GM18526 (cell line): ENCODE data around the gene RARB.

Experiments
- POLR2A ChIP-seq: IDR thresholded peaks from 3 replicates; pipeline ENCODE4 v1.6.1; 2011; ENCODE audit not compliant: insufficient read length; ENCODE audit errors: extremely low read depth

Gene RARB

DNA sequence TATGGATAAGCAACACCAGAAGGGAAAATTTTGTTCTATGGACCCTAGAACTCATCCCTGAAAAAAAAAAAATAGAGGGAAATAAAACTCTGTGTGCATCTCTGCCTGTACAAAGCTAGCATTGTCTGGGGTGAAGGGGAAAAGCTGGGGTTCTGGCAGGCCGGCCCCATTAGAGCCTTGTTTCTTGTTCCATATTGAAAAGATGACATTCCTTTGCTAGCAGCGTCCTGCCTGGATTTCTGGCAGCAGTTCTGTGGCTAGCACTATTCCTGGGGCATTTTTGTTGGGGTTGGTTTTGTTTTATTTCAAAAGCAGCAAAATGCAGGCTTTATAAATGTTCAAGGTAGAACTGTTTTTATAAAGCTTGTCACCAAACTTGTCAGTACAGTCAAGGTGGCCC, 45.2 kb downstream of the RARB start:
- TF ChIP-seq POLR2A = no peak

GRCh38 chr3:25474052-25474451, 46.0 kb downstream of the RARB start:
- no peak for TF ChIP-seq POLR2A

DNA sequence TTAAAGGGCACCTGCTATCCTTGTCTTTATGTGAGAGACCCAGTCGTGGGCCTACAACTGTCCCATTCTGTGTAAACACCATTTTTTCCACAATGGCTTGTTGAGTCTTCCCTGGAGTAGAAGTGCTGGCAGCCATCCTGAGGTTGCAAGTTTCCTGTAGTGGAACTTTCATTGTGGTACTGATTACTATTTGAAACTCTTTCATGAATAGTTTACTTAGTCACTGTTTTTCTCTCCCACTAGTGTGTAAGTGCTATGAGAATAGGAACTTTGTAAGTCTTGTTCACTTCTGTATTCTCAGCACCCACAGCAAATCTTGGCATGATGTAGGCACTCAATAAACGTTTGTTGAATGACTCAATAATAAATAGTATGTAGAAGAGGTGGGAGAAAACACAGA, 48.6 kb downstream of the RARB start:
- no peak for TF ChIP-seq POLR2A

DNA sequence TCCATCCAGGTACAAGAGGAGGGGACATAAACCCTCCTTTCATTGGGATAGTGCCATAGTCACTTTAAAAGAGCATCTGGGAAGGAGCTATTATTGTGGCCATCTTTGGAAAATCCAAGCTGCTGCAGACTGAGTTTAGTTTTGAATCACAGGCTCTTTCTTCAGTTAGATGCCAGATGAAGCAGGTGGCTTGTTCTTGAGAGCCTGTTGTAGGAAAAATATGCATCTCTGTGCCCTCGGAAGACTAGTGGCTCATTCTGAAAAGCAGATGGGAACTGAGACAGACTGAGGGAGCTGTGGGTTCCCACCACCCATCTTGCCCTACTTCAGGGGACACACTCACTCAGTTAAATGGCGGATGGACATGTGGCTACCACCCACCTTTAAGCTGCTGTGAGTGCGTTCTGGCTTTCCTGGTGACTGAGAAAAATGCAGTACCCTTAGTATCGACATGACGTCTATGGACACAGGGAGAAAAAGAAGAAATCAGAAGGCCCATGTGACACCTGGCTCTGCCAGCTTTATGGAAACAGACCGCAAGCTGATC, 50.2 kb downstream of the RARB start:
- no peak for TF ChIP-seq POLR2A

GRCh38 chr3:25478964-25479726, 51.1 kb downstream of the RARB start:
- TF ChIP-seq POLR2A = no peak

GRCh38 chr3:25479727-25480010, 51.6 kb downstream of the RARB start:
- TF ChIP-seq POLR2A = no peak

DNA sequence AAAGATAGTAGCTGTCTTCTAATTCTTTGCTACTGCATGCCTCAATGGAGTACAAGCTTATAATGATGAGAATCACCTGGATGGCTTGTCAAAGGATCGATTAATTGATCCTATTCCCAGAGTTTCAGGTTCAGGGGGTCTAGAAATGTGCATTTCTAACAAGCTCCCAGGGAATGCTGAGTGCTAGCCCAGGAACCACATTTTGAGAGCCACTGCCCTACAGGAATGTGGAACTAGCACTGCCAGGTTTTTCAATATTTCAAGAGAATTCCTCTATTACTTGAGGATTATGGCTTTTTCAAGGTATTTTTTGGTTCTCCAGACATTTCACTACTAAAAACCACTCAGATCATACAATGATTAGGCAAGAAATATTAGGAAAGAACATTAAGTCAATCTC, 52.7 kb downstream of the RARB start:
- TF ChIP-seq POLR2A = no peak

DNA sequence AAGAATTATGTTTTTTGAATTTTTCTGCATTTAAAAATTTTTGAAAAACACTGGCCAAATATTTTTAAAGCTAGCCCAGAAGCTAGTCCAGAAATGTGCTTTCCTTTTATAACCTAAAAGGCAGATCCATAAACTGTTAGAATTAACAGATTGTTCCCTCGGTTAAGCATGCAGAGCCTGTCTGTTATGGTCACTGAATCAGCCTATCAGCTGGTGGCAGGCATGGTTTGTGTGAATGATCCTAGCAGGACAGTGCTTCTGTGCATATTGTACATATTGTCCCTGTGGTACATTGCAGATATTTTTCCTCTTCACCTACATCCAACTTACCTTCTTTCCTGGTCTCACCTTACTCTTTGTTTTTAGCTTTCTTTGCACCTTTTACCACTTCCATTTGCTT, 53.3 kb downstream of the RARB start:
- no peak for TF ChIP-seq POLR2A

DNA sequence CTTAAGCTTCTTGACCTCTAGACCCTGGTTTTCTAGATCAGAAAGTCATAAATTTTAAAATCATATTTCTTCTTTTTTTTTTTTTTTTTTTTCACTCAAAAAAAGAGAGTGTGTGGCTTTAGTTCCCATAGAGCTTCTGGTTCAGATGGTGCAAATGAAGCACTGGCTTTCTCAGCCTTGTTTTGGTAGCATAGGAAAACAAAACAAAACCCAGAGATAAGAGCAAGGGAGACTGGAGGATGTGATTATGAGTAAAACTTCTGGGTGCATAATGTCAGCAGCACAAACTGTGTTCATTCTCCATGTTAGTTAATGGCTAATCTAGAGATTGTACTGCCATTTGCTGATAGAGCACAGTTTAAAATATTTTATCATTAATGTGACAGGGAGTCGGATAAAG, 55.4 kb downstream of the RARB start:
- no peak for TF ChIP-seq POLR2A

DNA sequence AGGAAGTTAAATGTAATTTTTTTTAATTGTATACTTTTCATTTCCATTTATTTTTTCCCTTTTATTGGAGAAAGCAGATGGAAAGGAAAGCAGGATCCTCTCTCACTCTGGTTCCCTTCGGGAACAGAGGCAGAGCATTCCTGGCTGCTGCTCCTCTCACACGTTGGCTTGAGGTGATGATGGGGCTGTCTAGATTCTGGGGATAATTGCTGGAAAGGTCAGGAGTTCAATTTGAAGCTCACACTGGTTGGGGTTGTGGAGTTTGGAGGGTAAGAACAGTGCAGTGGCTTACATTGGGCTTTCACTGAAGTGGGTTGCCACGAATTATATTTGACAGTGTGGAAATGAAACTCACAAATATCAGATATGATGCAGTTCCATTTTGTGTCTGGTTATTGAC, 57.6 kb downstream of the RARB start:
- no peak for TF ChIP-seq POLR2A

DNA sequence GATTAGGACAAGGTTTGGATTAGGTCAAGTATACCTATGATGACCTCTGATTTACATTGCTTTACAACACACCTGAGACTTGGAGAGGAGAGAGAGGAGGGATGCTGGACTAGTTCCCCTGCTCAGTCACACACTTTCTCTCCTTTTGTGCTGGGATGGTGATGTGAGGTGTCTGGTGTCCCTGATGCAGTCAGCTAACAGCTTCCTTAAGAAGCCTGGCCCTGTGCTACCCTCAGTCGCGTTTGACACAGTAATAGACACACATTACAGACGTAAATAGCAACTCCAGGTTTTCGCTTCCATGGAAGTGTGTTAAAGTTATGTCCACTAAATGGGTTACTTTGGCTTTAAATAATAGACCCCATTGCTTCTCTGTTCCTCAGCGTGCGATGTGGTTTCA, 58.9 kb downstream of the RARB start:
- TF ChIP-seq POLR2A = no peak

- no peak for TF ChIP-seq POLR2A
These were observed 62.0 kb downstream of the RARB start for GRCh38 chr3:25489858-25490593.

DNA sequence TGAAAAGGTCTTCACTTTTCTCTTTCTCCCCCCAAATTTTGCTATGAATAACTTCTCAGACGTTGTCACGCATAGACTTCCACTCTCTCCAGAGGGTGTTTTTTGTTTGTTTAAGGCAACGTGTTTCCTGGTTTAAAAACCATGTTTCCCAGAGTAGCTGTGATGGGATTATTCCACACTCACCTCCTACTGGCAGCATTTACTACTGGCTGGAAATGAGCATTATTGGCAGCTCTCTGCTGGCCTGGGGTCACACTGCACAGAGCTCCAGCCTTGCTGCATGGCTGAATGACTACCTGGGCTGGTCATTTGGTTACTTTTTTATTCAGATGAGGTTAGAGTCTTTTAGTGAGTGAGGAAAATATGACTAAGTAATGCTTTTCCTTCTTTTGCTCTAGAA, 65.2 kb downstream of the RARB start:
- no peak for TF ChIP-seq POLR2A

GRCh38 chr3:25493786-25494185, 65.7 kb downstream of the RARB start:
- no peak for TF ChIP-seq POLR2A

DNA sequence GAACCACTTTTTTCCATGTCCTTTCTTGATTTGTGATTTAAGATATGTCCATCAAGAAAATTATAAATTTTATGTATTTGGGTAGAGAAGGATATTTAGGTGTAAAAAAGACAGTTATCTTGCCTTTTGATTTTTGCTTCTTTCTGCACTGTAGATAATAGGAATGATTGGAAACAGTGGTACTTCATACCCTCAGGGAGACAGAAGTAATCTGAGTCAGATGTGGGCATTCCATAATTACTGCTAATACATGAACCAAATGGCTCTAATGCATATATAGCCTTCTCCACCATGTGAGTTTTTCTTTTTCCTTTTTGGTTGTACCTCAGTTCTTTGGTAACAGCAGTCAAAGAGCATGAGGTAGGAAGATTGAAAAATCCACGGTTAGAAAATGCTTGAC, 67.2 kb downstream of the RARB start:
- TF ChIP-seq POLR2A = no peak

- TF ChIP-seq POLR2A = no peak
These were observed 67.7 kb downstream of the RARB start for GRCh38 chr3:25495726-25496253.
